GM19452 (cell line): Measurements from ENCODE around the gene NEGR1.

Experiments
- ATAC-seq: cut with Tn5 transposase; IDR thresholded peaks from one replicate; pipeline ENCODE4 v1.9.1; 2021; ENCODE audit not compliant: unreplicated experiment

NEGR1 gene

GRCh38 chr1:71650119-71650518, 632.2 kb downstream of the NEGR1 start:
- ATAC-seq = no peak

GRCh38 chr1:71649608-71650007, 632.7 kb downstream of the NEGR1 start:
- no peak for ATAC-seq

- no peak for ATAC-seq
These were observed 634.6 kb downstream of the NEGR1 start for GRCh38 chr1:71647513-71648300.

- ATAC-seq = no peak
These were observed 637.3 kb downstream of the NEGR1 start for GRCh38 chr1:71645015-71645414.

GRCh38 chr1:71641903-71642302, 640.4 kb downstream of the NEGR1 start:
- ATAC-seq = no peak

GRCh38 chr1:71640998-71641397, 641.3 kb downstream of the NEGR1 start:
- no peak for ATAC-seq

GRCh38 chr1:71640116-71640515, 642.2 kb downstream of the NEGR1 start:
- no peak for ATAC-seq

- ATAC-seq = no peak
These were observed 644.1 kb downstream of the NEGR1 start for GRCh38 chr1:71638081-71638766.

GRCh38 chr1:71635568-71635967, 646.8 kb downstream of the NEGR1 start:
- no peak for ATAC-seq

GRCh38 chr1:71634159-71634558, 648.2 kb downstream of the NEGR1 start:
- no peak for ATAC-seq

GRCh38 chr1:71630073-71630472, 652.3 kb downstream of the NEGR1 start:
- ATAC-seq = no peak

- no peak for ATAC-seq
These were observed 657.3 kb downstream of the NEGR1 start for GRCh38 chr1:71625004-71625403.

- ATAC-seq = no peak
These were observed 658.5 kb downstream of the NEGR1 start for GRCh38 chr1:71623888-71624287.

GRCh38 chr1:71621785-71622184, 660.6 kb downstream of the NEGR1 start:
- no peak for ATAC-seq

GRCh38 chr1:71618766-71619530, 663.4 kb downstream of the NEGR1 start:
- no peak for ATAC-seq

- no peak for ATAC-seq
These were observed 664.1 kb downstream of the NEGR1 start for GRCh38 chr1:71618191-71618590.

- ATAC-seq = no peak
These were observed 671.9 kb downstream of the NEGR1 start for GRCh38 chr1:71610476-71610875.

- ATAC-seq = no peak
These were observed 679.1 kb downstream of the NEGR1 start for GRCh38 chr1:71603044-71603776.

- ATAC-seq = no peak
These were observed 682.3 kb downstream of the NEGR1 start for GRCh38 chr1:71600023-71600422.

- no peak for ATAC-seq
These were observed 683.0 kb downstream of the NEGR1 start for GRCh38 chr1:71599306-71599705.

- no peak for ATAC-seq
These were observed 688.8 kb downstream of the NEGR1 start for GRCh38 chr1:71593523-71593922.
